Osteocyte (in vitro differentiated cells): Measurements from ENCODE around the gene TMEM8B. TPM values are rescaled to one million over a fixed set of nuclear protein-coding genes. Genes with fewer than 3 reads are reported as not detected.

Source experiments
- DNase-seq: peaks from one replicate; pipeline ENCODE4 v3.0.0; 2021; ENCODE audit warnings: mixed read lengths; ENCODE audit not compliant: unreplicated experiment; ENCODE audit errors: extremely low spot score
- H3K27ac Mint-ChIP-seq: one replicate; pipeline ENCODE4 v1.8.0; 2021; ENCODE audit warnings: mild to moderate bottlenecking, mixed read lengths; ENCODE audit not compliant: unreplicated experiment
- H3K27me3 Mint-ChIP-seq: one replicate; pipeline ENCODE4 v1.8.0; 2021; ENCODE audit warnings: mixed read lengths; ENCODE audit not compliant: unreplicated experiment
- H3K36me3 Mint-ChIP-seq: one replicate; pipeline ENCODE4 v1.8.0; 2021; ENCODE audit warnings: mixed read lengths; ENCODE audit not compliant: unreplicated experiment
- H3K4me1 Mint-ChIP-seq: one replicate; pipeline ENCODE4 v1.8.0; 2021; ENCODE audit warnings: mixed read lengths; ENCODE audit not compliant: unreplicated experiment
- H3K4me3 Mint-ChIP-seq: one replicate; pipeline ENCODE4 v1.8.0; 2021; ENCODE audit warnings: mild to moderate bottlenecking, moderate library complexity, mixed read lengths; ENCODE audit not compliant: unreplicated experiment
- H3K9me3 Mint-ChIP-seq: one replicate; pipeline ENCODE4 v1.8.0; 2021; ENCODE audit warnings: mixed read lengths; ENCODE audit not compliant: unreplicated experiment
- total RNA-seq: library from RNA; stranded (reverse); gene quantifications from 2 replicates; pipeline ENCODE4 v1.2.1, GENCODE V29; 2021
- TF ChIP-seq, protein P1 (sequence below): fragments of 200-600 bp; sonication (generic); IDR thresholded peaks from 2 replicates; pipeline ENCODE4 v1.5.0; 2021; ENCODE audit warnings: antibody characterized with exemption, mild to moderate bottlenecking, moderate library complexity

The TMEM8B gene
- total RNA-seq, 1 donor from 2014 or later: 29.9 TPM

GRCh38 chr9:35859310-35859989, 30.4 kb downstream of the TMEM8B start:
- Mint-ChIP-seq H3K36me3 (peaks cover 2% of the 10 kb centered on the region), H3K4me3 (no peak overlapping the region), H3K4me1 (no peaks in the 10 kb centered on the region), H3K9me3 (no peaks in the 10 kb centered on the region), H3K27ac (no peak overlapping the region), H3K27me3 (peaks cover 44% of the 10 kb centered on the region)
- TF ChIP-seq, protein P1, sequence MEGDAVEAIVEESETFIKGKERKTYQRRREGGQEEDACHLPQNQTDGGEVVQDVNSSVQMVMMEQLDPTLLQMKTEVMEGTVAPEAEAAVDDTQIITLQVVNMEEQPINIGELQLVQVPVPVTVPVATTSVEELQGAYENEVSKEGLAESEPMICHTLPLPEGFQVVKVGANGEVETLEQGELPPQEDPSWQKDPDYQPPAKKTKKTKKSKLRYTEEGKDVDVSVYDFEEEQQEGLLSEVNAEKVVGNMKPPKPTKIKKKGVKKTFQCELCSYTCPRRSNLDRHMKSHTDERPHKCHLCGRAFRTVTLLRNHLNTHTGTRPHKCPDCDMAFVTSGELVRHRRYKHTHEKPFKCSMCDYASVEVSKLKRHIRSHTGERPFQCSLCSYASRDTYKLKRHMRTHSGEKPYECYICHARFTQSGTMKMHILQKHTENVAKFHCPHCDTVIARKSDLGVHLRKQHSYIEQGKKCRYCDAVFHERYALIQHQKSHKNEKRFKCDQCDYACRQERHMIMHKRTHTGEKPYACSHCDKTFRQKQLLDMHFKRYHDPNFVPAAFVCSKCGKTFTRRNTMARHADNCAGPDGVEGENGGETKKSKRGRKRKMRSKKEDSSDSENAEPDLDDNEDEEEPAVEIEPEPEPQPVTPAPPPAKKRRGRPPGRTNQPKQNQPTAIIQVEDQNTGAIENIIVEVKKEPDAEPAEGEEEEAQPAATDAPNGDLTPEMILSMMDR: peak; percentile 11
- peak; percentile 76 for DNase-seq

DNA sequence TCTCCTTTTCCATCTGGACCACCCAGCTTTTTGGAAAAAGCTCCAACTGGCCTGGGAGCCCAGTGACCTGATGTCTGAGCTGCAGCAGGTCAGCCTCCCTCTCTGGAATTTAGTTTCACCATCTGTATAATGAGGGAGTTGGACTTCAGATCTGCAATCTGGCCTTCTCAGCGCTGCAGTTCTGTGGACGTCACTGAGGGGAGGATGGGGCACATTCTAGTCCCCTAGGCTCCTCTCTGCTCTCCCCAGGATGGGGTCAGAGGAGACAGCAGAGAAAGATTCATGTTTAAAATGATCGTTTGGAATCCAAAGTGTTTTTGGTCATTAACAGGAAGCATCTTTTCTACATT, 30.9 kb downstream of the TMEM8B start:
- Mint-ChIP-seq H3K9me3 (no peaks in the 10 kb centered on the region), H3K4me3 (no peak overlapping the region), H3K36me3 (no peaks in the 10 kb centered on the region), H3K27ac (no peak overlapping the region), H3K4me1 (no peaks in the 10 kb centered on the region), H3K27me3 (peaks cover 44% of the 10 kb centered on the region)
- TF ChIP-seq, protein P1: no peak
- DNase-seq: no peak

- no peak overlapping the region for H3K27ac Mint-ChIP-seq
- no peak overlapping the region for H3K4me3 Mint-ChIP-seq
- no peaks in the 10 kb centered on the region for H3K9me3 Mint-ChIP-seq
Observed at GRCh38 chr9:35861161-35861897, 32.3 kb downstream of the TMEM8B start.

DNA sequence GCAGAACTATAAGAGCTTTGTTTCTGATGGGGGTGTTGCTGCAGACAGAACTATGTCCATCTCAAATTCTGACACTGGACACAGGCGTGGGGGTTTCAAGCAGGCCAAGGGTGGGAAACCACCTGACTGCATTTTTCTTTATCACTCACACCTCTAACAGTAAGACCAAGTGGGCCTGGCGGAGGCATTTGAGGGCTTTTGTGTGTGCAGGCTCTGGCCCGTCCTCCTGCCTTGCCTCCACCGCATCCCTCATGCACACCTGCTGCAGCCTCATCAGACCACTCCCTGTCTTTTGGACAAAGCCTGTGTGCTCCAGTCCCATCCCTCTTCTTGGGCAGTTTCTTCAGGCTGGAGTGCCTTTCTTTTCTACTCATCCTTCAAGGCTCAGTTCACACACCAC, 33.3 kb downstream of the TMEM8B start:
- no peaks in the 10 kb centered on the region for H3K36me3 Mint-ChIP-seq
- H3K27ac Mint-ChIP-seq: no peak overlapping the region
- H3K27me3 Mint-ChIP-seq: peaks cover 44% of the 10 kb centered on the region
- peak; percentile 65 for DNase-seq
- H3K4me3 Mint-ChIP-seq: no peak overlapping the region
- TF ChIP-seq, protein P1: no peak
- H3K4me1 Mint-ChIP-seq: no peaks in the 10 kb centered on the region
- no peaks in the 10 kb centered on the region for H3K9me3 Mint-ChIP-seq

More at GRCh38 chr9:35861161-35861897, 32.3 kb downstream of the TMEM8B start:
- Mint-ChIP-seq H3K4me1 (no peaks in the 10 kb centered on the region), H3K36me3 (no peaks in the 10 kb centered on the region), H3K27me3 (peaks cover 44% of the 10 kb centered on the region)
- peak; percentile 53 for DNase-seq
- TF ChIP-seq, protein P1: no peak

DNA sequence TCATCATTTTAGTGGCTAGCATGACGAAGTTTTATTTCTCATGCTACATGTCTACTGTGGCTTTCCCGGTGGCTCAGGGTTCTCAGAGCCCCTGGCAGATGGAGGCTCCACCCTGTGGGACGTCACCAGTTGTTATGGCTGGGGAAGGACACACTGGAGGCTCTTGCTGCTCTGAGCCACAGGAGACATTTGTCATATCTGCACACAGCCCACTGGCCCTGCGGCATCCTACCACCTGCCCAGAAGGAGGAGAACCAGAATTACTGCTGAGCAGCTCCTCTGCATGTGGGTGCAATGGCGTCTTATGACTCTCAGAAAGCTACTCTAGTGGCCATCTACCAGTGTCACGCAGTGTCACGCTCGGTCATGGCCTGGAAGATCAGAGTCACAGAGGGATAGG, 34.6 kb downstream of the TMEM8B start:
- peak; percentile 71 for DNase-seq
- TF ChIP-seq, protein P1: no peak
- H3K27ac Mint-ChIP-seq: no peak overlapping the region
- H3K9me3 Mint-ChIP-seq: no peaks in the 10 kb centered on the region
- H3K27me3 Mint-ChIP-seq: peaks cover 44% of the 10 kb centered on the region
- H3K36me3 Mint-ChIP-seq: no peaks in the 10 kb centered on the region
- no peaks in the 10 kb centered on the region for H3K4me1 Mint-ChIP-seq
- H3K4me3 Mint-ChIP-seq: no peak overlapping the region
